NCI-H524 treated with DMSO at 0.1 percent for 48 hours (cell line): ENCODE results near the gene MAEA.
"Not testable (repeated sequence)": the region's sequence is repeated elsewhere in the genome, so short reads cannot be mapped to it uniquely, and the experiment has no call there.

ENCODE experiments used
- DNase-seq: peaks from one replicate; lab custom pipeline; 2025; lab: John Stamatoyannopoulos, UW

The MAEA gene

DNA sequence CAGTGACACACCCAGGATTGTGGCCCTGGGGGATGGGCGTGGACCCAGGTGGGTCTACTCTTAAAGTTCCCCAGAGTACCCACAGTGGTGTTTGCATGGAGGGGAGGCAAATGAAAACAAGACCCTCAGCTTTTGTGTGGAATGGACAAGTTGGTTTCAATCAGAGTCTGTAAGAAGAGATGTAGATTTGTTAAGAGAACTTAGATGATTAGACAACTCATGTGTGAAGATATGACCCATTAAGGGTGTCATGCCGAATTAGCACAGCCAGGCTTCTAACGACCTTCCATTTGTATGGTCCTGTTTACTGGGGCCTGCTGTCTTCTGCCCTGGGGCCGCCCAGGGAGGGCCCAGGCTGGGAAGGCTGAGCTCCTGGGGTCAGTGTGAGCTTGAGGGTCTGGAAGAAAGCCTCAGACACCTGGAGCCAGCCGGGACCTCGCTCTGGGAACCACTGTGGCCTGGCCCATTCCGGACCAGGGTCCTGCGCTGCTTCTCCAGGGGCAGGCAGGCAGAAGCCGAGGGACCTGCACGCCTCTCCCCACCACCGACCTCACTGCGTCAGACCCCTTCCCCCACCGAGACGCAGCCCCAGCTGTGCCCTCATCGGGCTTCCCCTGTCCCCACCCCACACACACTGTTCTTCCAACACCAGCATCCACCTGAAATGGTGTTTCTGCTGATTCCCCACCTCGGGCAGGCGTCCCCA lies 77.7 kb downstream of the MAEA start:
- DNase-seq = no peak

DNA sequence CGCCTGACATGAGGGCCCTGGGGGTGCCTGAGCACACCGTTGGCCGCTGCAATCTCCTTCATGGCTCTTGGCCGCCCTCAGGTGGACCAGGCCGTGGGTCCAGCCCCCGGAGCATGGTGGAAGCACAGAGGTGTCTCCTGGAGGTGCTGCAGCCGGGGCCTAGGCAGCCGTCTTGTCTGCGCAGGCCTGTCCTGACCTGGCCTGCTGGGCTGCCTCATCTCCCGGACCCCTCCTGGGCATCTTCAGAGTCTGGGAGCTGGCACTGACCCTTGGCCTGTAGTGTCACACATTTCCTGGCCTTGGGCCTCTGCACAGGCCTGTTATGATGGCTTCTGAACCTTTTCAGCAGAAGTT lies 78.2 kb downstream of the MAEA start:
- DNase-seq = no peak

DNA sequence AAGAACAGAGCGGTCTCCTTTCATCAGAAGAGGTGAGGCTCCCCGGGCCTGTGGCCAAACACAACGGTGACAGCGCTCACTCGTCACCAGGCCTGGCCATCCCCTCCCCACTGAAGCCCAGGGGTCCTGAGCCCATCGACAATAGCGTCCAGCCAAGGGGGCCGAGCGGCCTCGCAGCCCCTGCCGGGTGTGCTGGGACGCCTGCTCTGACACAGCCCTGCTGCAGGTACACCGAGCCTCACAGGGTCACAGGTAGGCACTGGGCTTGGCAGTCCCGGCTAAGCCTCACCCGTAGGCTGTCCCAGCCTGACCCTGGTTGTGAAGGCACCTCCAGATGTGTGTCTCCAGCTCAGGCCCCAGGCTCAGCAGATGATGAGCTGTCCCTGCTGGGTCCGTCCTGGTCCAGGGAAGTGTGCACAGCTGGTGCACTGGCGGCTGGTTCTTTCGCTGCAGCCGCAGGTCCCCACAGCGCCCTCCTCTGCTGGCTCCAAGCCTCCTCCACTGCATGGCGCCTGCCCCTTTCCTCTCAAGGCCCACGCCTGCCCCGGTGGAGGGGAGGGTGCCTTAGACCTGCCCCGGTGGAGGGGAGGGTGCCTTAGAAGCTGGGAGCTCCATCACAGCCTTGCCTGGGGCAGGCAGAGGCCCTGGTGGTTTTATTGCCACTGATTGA lies 78.9 kb downstream of the MAEA start:
- DNase-seq = no peak

DNA sequence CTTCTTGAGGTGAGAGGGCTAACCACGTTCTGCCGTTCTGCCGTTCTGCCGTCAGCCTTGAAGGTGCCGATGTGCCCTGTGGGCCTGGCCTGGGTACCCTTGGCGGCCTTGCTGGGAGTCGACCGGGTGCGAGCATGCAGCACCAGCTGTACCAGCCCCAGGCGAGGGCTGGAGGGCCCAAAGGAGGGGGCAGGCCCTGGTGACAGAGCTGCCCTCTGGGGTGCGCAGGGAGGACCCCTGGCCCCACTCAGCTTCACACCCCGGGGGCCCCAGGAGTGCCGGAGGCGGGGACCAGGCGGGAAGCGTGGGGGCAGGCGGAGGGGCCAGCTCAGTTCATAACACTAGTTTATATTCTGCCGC lies 79.4 kb downstream of the MAEA start:
- no peak for DNase-seq

DNA sequence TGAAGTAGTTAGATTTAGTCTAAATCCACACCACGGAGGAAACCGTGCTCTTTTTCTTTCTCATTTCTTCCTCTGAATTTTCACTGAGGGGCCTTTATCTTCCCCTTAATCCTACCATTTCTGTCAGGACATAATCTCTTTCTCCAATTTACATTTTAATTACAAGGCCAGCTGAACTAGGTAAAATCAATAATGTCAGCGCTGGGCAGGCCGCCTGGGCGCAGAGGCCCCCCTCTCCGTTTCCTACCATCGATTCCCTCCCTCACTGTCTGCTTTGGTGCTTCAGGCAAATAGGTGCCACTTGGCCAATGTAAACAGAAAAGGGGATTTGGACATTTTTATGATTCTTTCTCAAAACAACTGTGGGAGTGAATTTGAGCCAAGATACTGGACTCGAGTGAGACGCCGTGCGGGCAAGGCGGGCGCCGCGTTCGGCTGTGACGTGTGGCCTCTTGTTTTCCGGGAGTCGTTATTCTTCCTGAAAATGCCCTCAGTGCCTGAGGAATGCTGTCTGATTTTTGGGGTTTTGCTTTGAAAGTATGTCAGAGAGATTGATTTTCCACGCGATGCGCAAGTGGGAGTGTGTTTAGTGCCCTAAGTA lies 79.9 kb downstream of the MAEA start:
- DNase-seq = no peak

DNA sequence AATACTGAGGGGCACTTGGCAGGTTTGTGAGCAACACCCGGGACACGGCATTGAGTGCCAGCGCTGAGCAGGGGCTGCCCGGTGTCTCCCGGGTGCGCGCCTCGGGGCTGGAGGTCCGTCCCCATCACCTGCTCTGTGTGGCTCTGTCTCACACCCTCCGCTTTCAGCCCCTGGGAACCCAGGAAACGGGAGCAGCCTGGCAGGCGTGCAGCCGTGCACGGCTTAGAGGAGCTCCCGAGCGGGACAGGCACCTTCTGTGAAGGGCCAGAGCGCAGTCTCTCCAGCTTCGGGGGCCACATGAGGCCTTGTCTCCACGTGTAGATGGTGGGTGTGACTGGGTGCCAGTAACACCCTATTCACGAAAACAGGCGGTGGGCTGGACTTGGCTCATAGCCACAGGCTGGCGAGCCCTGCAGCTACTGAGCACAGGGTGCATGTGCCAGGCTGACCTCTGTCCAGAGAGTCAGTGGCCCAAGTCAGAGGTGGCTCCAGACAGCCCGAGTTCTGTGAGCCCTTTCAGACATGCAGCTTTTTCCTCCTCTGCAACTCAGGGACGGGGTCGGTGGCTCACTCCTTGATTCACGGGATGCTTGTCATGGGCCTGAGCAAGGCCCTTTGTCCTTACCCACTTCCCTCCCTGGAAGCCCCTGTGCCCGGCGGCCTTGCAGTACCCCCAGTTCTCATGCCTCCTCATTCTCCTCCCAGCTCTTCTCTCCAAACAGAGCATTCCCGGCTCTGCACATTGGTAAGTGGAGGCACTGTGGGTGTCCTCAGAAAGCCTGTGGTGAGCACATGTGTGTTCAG lies 80.8 kb downstream of the MAEA start:
- no peak for DNase-seq

DNA sequence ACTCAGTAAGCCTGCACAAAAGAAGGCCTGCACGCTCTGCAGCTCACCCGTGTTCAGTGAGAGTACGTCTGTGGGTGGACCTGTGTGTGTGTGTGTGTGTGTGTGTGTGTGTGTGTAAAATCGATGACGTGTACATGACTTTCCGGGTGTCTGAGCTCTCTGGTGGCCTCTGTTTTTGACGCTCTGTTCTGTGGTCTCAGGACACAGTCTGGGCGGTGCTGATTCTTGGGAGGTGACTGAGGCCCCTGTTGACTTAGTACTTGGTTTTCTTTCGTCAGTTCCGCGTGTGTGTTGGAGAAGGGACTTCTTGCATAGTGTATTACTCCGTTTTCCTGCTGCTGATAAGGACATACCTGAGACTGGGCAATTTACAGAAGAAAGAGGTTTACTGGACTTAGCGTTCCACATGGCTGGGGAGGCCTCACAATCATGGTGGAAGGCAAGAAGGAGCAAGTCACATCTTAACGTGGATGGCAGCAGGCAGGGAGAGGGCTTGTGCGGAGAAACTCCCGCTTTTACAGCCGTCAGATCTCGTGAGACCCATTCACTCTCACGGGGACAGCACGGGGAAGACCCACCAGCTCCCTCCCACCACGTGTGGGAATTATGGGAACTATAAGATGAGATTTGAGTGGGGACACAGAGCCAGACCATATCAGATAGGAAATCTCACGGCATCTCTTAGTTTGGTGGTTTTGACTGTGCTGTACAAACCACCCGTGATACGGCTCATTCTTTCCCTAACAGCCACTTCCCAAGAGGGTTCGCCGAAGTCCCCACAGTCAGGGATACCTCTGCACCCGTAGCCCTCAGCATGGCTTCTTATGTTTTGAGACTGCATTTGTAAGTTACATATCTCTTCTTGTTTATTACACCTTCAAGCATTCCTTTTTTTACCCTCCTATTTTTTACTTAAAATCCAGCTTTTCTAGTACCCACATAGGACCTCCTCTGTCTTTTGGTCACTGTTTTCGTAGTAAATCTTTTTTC lies 81.8 kb downstream of the MAEA start:
- no peak for DNase-seq

DNA sequence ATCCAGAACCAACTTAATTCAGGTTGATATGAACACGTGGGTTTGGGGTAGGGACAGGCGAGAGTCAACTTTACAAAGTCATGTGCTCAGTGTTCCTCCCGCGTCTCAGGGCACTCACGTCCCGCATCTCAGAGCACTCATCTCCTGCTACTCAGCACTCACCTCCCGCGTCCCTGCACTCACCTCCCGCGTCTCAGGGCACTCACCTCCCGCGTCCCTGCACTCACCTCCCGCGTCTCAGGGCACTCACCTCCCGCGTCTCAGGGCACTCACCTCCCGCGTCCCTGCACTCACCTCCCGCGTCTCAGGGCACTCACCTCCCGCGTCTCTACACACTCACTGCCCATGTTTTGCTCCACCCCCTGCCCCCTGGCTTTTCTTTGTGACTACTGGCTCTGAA lies 82.9 kb downstream of the MAEA start:
- not testable (repeated sequence) for DNase-seq

DNA sequence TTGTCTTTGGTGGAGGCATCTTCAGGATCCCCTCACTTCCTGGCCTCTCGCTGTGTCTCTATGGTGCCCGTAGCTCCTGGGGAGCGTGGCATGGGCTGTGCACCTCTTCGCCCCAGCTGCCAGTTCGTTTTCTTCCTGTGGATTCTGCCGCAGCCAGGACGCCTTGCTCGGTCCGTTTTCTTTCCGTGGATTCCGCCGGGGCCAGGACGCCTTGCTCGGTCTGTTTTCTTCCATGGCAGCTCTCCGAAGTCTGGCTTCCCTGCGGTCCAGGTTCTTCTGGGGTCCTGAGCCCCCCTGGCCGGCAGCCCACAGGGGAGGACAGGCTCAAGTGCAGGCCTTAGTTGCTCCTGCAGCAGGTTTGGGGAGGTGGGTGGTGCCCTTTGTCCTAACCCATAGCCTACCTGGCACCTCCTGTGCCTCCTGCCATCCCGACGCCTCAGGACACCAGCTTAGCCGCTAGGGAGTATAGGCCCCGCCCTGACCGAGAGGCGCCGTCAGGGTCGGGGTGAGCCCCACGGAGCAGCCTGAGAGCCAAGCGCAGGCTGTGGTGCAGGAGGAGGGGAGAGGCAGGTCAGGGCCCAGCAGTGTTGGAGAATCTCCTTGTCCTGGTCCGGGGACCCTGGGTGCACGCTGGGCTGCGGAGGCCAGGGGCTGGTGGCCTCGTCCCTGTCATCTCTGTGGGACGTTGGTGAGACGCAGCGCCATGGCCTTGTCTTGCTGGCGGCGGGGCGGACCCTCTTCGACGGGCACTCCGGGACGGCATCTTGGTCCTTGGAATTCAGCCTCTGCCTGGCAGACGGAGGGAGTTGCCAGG lies 84.4 kb downstream of the MAEA start:
- no peak for DNase-seq

DNA sequence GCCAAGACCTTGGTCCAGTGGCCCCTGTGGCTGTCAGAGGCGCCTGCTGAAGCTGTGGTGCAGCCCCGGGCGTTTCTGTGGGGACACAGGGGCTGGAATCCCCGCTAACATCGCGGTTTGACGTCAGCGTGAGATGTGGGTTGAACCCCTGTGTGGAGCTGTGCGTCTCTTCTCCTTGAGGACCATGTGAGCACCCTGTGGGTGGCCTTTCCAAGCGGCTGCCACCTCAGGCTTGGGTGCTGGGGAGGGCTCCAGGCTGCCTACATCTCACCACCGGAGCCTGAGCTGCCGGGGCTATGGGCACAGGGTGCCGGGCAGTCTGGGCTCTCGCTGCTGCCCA lies 85.0 kb downstream of the MAEA start:
- no peak for DNase-seq

DNA sequence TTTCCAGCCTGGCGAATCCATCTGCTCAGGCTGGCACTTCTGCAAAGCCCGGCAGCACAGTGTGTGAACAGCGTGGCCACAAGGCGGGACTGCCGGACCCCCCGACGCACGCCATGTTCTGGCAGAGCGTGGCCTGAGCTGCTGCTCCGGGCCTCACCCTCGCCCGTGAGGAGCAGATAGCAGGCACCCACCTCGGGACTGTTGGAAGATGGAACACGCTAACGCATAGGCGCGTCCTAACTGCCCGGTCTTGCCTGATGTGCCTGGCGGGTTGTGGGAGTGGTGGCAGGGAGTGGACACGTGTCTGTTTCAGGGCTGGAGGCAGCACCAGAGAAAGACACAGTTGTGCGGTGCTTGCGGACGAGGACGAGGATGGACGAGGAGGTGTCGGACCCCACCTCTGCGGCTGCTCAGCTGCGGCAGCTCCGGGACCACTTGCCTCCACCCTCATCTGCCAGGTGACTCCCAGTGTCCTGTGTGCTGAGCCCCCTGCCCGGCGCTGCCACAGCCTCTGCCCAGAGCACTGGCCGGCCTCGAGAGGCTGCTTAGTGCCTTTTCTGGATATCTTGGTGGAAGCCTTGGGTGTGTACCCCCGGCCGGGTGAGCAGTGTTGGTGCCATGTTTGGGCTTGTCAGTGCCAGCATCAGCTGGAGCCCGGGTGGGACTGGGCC lies 85.5 kb downstream of the MAEA start:
- DNase-seq = no peak

DNA sequence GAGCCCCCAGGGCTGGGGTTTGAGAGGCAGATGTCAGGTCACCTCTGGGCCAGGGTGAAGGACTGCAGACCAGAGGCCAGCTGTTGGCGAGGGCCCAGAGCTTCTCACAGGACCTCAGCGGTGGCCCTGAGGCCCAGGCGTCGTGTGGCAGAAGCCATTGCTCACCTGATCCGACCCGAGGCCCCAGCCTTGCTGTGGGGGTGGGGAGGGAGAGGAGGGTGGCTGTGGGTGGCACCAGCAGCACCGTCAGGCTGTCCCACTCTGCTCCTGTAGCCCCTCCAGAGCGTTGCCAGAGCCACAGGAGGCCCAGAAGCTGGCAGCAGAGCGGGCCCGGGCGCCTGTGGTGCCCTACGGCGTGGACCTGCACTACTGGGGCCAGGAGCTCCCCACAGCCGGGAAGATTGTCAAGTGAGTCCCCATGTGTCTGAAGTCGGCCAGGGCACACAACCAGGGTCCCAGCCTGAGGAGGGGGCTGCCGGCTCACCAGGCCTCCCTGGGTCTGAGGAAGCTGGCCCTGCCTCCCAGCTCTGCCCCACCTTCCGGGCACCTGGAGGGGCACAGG lies 86.2 kb downstream of the MAEA start:
- no peak for DNase-seq

DNA sequence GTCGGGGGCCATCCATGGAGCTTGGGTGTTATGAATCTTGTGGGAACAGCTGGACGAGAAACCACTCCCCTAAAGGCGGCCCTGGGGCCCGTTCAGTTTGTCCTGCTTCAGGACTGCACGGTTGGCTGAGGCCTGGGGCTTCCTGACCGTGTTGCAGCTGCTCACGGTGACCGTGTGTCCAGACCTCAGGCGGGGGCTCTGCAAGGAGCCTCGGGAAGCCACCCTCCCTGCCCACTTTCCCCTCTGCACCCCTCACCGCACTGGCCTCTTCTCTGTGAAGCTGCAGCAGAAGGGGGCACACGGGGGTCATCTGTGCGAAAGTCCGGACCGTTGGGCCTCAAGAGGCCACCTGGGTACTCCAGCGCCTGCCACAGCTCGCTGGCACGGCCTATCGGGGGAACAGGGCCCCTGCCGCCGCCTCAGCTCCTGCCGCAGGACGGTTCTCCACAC lies 86.7 kb downstream of the MAEA start:
- no peak for DNase-seq

DNA sequence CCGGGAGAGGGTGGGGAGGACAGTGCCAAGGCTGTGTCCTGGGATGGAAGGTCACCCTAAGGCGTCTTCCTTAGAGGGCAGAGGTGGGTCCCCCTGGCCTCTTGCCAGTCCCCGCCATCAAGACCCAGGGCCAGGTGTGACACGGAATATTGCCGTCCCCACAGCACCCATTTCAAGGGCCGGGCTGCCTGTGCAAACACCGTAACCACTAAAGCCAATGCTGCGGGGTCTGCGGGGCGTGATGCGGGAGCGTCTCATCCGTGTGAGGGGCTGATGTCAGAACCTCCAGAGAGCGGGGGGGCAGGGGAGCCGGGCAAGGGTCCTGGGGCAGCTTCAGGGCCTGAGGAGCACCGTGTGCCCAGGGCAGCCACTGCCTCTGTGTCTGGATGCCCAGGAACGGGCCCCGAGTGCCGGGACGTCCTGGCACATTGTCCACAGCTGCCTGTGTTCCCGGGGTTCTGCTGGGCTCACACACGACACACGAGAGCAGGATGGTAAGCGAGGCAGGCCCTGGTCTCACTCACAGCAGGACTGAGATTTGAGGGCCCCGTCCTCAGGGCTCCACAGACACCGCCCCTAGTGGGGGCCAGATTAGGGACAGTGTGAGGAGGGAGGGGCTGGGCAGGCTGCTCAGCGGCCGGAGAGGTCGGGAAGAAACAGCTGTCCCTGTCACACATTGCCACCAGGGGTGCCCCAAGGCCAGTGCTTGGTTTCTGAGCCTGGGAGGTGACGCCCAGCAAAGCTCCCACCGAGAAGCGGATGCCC lies 87.3 kb downstream of the MAEA start:
- no peak for DNase-seq

DNA sequence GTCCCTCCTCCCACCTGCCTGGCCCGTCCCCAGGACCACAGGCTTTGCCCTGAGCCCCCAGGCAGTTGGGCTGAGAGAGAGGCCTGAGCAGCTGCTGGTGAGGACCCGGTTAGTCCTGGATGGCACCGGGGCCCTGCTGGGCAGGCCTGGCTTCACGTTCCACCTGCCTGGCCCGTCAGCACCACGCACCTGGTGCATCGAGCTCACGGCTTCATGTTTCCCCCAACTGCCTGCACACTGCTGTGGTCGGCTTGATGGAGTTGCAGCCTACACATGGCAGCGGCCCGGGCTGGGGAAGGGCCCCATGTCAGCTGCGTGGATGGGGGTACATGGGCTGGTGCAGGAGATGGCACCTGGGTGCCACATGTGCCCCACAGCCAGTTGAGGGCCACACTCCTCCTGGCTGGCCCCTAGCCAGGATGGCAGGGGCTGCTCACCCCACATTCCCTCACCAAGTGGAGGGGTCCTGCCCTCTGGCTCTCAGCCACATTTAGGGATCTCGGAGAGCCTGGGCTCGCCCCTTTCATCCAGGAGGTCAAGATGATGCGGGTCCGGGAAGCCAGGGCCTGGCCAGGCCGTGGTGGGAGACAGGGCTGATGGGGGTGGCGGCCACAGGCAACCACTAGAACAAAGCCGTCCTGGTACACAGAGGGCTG lies 88.0 kb downstream of the MAEA start:
- DNase-seq = no peak

DNA sequence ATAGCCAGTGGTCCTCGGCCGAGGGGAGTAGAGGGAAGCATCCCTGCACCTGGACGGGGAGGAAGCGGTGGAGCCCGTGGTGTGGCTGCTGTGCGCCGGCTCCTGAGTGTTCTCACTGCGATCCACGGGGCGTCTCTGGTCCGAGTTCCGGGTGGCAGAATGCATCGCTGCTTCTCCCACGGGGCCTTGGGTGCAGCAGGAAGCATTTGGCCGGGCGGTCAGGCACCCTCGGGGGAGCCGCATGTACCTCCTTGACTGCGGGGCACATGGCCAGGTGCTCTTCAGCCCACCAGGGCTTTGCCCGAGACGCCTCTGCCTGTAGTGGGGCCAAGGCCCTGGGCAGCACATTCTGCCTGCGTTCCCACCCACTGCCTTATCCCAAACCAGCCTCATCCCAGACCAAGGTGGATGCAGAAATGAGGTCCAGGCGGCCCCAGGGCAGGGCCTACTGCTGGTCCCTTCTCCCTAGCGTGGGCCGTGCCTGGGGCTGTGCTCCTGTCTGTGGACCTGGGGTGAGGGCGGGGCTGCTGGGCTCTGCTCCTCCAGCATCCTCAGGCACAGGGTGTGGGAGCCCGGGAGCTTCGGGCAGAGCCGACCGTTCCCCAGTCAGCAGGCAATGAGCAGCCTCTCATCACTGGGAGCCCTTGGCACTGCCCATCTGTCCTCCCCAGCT lies 89.0 kb downstream of the MAEA start:
- DNase-seq = no peak

DNA sequence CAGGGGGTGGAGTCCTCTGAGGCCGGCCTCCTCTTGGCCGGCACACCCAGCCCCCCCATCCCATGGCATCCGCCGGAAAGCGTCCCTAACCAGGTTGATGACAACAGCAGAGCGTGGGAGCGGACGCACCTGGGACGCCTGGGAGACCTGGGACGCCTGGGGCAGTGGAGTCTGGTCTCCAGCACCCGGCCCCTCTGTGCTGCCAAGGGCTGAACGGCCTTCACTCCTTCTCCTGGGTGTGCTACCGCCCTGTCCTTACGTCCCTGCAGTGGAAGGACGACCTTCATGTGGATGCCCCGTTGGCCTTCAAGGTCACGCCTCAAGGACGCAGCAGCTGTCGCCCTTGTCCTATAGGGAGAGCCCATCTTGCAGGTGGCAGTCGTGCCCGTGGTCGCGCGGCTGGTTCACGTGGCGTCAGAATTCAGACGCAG lies 89.7 kb downstream of the MAEA start:
- no peak for DNase-seq

DNA sequence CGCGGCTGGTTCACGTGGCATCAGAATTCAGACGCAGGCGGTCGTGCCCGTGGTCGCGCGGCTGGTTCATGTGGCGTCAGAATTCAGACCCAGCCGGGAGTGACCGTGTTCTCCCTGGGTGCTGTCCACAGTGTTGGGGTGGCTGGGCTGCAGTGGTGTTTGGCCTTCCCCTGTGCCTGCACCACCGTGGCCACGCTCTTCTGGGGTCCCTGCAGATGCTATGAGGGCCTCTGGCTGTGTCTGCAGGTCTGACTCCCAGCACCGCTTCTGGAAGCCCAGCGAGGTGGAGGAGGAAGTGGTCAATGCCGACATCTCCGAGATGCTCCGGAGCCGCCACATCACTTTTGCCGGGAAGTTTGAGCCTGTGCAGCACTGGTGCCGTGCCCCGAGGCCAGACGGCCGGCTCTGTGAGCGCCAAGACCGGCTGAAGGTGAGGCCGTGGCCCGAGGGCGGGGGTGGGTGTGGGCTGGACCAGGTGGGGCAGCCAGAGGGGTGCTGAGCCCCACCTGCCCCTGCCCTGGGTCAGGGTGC lies 90.2 kb downstream of the MAEA start:
- DNase-seq = no peak
